ENCODE data around the gene ASCC3.
A peak's percentile ranks its signal among the peaks of the same experiment; 100 is the strongest.

Gene ASCC3

GRCh38 chr6:100724696-100725095 lies 156.4 kb downstream of the ASCC3 start:
- Mint-ChIP-seq H3K9me3 (no peaks in the 10 kb centered on the region), H3K4me1 (peaks cover 9% of the 10 kb centered on the region), H3K27ac (no peak overlapping the region), H3K36me3 (ENCODE audit: low read depth) (peaks cover 14% of the 10 kb centered on the region), H3K4me3 (no peak overlapping the region), H3K27me3 (ENCODE audit: low read depth) (no peaks in the 10 kb centered on the region)
- TF ChIP-seq CTCF (IDR thresholded peaks at IDR 0.05; ENCODE audit: unreplicated experiment in 3 of 3): no peak

- Mint-ChIP-seq H3K9me3 (no peaks in the 10 kb centered on the region), H3K27me3 (ENCODE audit: low read depth) (no peaks in the 10 kb centered on the region)
- no peak for TF ChIP-seq CTCF (IDR thresholded peaks at IDR 0.05; ENCODE audit: unreplicated experiment in 3 of 3)
These were observed 156.9 kb downstream of the ASCC3 start for GRCh38 chr6:100724222-100724621.

GRCh38 chr6:100721256-100721655 lies 159.9 kb downstream of the ASCC3 start:
- H3K27me3 Mint-ChIP-seq (ENCODE audit: low read depth): no peaks in the 10 kb centered on the region
- no peak overlapping the region for H3K4me3 Mint-ChIP-seq
- H3K36me3 Mint-ChIP-seq (ENCODE audit: low read depth): peaks cover 14% of the 10 kb centered on the region
- no peaks in the 10 kb centered on the region for H3K4me1 Mint-ChIP-seq
- no peaks in the 10 kb centered on the region for H3K9me3 Mint-ChIP-seq
- TF ChIP-seq CTCF (IDR thresholded peaks at IDR 0.05; ENCODE audit: unreplicated experiment in 3 of 3): no peak
- H3K27ac Mint-ChIP-seq: no peak overlapping the region

More at GRCh38 chr6:100724222-100724621, 156.9 kb downstream of the ASCC3 start:
- peaks cover 9% of the 10 kb centered on the region for H3K4me1 Mint-ChIP-seq
- no peak overlapping the region for H3K27ac Mint-ChIP-seq
- H3K4me3 Mint-ChIP-seq: no peak overlapping the region
- H3K36me3 Mint-ChIP-seq (ENCODE audit: low read depth): peaks cover 14% of the 10 kb centered on the region

GRCh38 chr6:100719883-100720682 lies 161.0 kb downstream of the ASCC3 start:
- Mint-ChIP-seq H3K4me3 (no peak overlapping the region), H3K9me3 (no peaks in the 10 kb centered on the region), H3K36me3 (ENCODE audit: low read depth) (peaks cover 14% of the 10 kb centered on the region), H3K27me3 (ENCODE audit: low read depth) (no peaks in the 10 kb centered on the region), H3K27ac (no peak overlapping the region), H3K4me1 (no peaks in the 10 kb centered on the region)
- TF ChIP-seq CTCF (IDR thresholded peaks at IDR 0.05; ENCODE audit: unreplicated experiment in 3 of 3): peak; percentile 33 to 48 (median 48)

GRCh38 chr6:100712997-100713396 lies 168.1 kb downstream of the ASCC3 start:
- Mint-ChIP-seq H3K9me3 (no peaks in the 10 kb centered on the region), H3K27ac (no peak overlapping the region), H3K4me1 (no peaks in the 10 kb centered on the region), H3K27me3 (ENCODE audit: low read depth) (no peaks in the 10 kb centered on the region), H3K36me3 (ENCODE audit: low read depth) (peaks cover 8% of the 10 kb centered on the region), H3K4me3 (no peak overlapping the region)
- no peak for TF ChIP-seq CTCF (IDR thresholded peaks at IDR 0.05; ENCODE audit: unreplicated experiment in 3 of 3)

GRCh38 chr6:100706491-100706890 lies 174.6 kb downstream of the ASCC3 start:
- TF ChIP-seq CTCF (IDR thresholded peaks at IDR 0.05; ENCODE audit: unreplicated experiment in 3 of 3): no peak
- Mint-ChIP-seq H3K9me3 (peaks cover 2% of the 10 kb centered on the region), H3K27ac (no peak overlapping the region), H3K27me3 (ENCODE audit: low read depth) (no peaks in the 10 kb centered on the region), H3K4me1 (no peaks in the 10 kb centered on the region), H3K4me3 (no peak overlapping the region), H3K36me3 (ENCODE audit: low read depth) (peaks cover 10% of the 10 kb centered on the region)
